Activated CD8-positive, alpha-beta T cell treated with anti-CD3 and anti-CD28 coated beads for 36 hours (primary cell): ENCODE results near the gene KDM7A. TPM values are rescaled to one million over a fixed set of nuclear protein-coding genes. Genes with fewer than 3 reads are reported as not detected.
A peak's percentile ranks its signal among the peaks of the same experiment; 100 is the strongest.

ENCODE experiments used
- ATAC-seq: fragments of 200-7000 bp; cut with Tn5 transposase; one replicate; pipeline ENCODE4 v1.10.0; 2021; ENCODE audit warnings: mild to moderate bottlenecking, moderate library complexity
- CTCF ChIA-PET: fragments of 350-600 bp; sonication (Branson Sonifier 250); formaldehyde crosslinking; loops from one replicate; lab custom pipeline; 2021; ENCODE audit warnings: antibody characterized with exemption; lab: Charles Lee
- POLR2A ChIA-PET: fragments of 350-600 bp; sonication (Branson Sonifier 250); formaldehyde crosslinking; loops from one replicate; lab custom pipeline; 2021; ENCODE audit warnings: antibody characterized with exemption; lab: Charles Lee
- DNase-seq: peaks from one replicate; pipeline ENCODE4 v3.0.0-alpha.2; 2020
- H3K27ac Mint-ChIP-seq: one replicate; pipeline ENCODE4 v1.8.0; 2021; ENCODE audit warnings: mild to moderate bottlenecking, mixed read lengths
- H3K27me3 Mint-ChIP-seq: one replicate; pipeline ENCODE4 v1.8.0; 2021; ENCODE audit warnings: mixed read lengths
- H3K36me3 Mint-ChIP-seq: one replicate; pipeline ENCODE4 v1.8.0; 2021; ENCODE audit warnings: low read depth, mixed read lengths
- H3K4me1 Mint-ChIP-seq: one replicate; pipeline ENCODE4 v1.8.0; 2021; ENCODE audit warnings: low read depth, mixed read lengths
- H3K4me3 Mint-ChIP-seq: one replicate; pipeline ENCODE4 v1.8.0; 2021; ENCODE audit warnings: mild to moderate bottlenecking, moderate library complexity, mixed read lengths
- H3K9me3 Mint-ChIP-seq: one replicate; pipeline ENCODE4 v1.8.0; 2021; ENCODE audit warnings: mixed read lengths
- CTCF ChIP-seq: fragments of 200-600 bp; IDR thresholded peaks from one replicate; pipeline ENCODE4 v1.8.0; 2022; ENCODE audit warnings: antibody characterized with exemption, mild to moderate bottlenecking
- intact Hi-C: fragments of 100-400 bp; cut with micrococcal nuclease; formaldehyde crosslinking; loops from one replicate; pipeline ENCODE4 v1.10.0; 2022
- total RNA-seq, 2 experiments: library from RNA; stranded (reverse); gene quantifications; one replicate each; pipeline ENCODE4 v1.2.3, GENCODE V29; 2021

The KDM7A gene
- total RNA-seq, 2 experiments from 2014 or later: 21.1 to 22.9 TPM

- H3K27me3 Mint-ChIP-seq: no peaks in the 10 kb centered on the region
- no peak overlapping the region for H3K4me3 Mint-ChIP-seq
- DNase-seq: peak; percentile 46
- H3K4me1 Mint-ChIP-seq: peaks cover 36% of the 10 kb centered on the region
- intact Hi-C loops: no loop called here
- H3K36me3 Mint-ChIP-seq: peaks cover 24% of the 10 kb centered on the region
- H3K27ac Mint-ChIP-seq: peak overlapping the region; percentile 24
- peak; percentile 84 for ATAC-seq
- CTCF ChIA-PET: no interaction called here
- POLR2A ChIA-PET: no interaction called here
- TF ChIP-seq CTCF: no peak
- H3K9me3 Mint-ChIP-seq: no peaks in the 10 kb centered on the region
Observed at GRCh38 chr7:140036224-140036962, 140.4 kb downstream of the KDM7A start.

GRCh38 chr7:140035400-140036223 lies 141.2 kb downstream of the KDM7A start:
- Mint-ChIP-seq H3K4me3 (no peak overlapping the region), H3K36me3 (peaks cover 24% of the 10 kb centered on the region)

More at GRCh38 chr7:140035400-140036223, 141.2 kb downstream of the KDM7A start:
- Mint-ChIP-seq H3K4me1 (peaks cover 36% of the 10 kb centered on the region), H3K27me3 (no peaks in the 10 kb centered on the region), H3K27ac (no peak overlapping the region), H3K9me3 (no peaks in the 10 kb centered on the region)
- CTCF ChIA-PET: no interaction called here
- ATAC-seq (no peak), DNase-seq (no peak)
- no peak for TF ChIP-seq CTCF
- POLR2A ChIA-PET: interaction anchor here (0.5 to 0.7 kb wide), 3 partner anchors 33 to 592 kb away, joined by 3 read pairs; no protein-coding TSS in a partner anchor
- intact Hi-C loops: no loop called here

Other genes with a start within 250 kb of the KDM7A start
- gene PARP12, start 114.0 kb downstream of the KDM7A start, total RNA-seq: 10 to 100 TPM; 29.5 to 29.9 TPM
- 10 to 100 TPM; 30.7 to 33.6 TPM for gene SLC37A3, start 221.5 kb upstream of the KDM7A start, total RNA-seq
- gene RAB19, start 227.1 kb upstream of the KDM7A start, total RNA-seq: 1 to 10 TPM; 5.6 to 6.4 TPM